Body of pancreas (tissue), 4 donors: ENCODE data around the gene OSBPL6.

Experiments
- POLR2A ChIP-seq, 3 donors: fragments of 450-650 bp; IDR thresholded peaks; one replicate each; pipeline ENCODE4 v1.6.1; 2016; ENCODE audit warnings: antibody characterized with exemption in 3 of 3, mild to moderate bottlenecking in 2 of 3
- TF ChIP-seq, protein P1 (sequence below), 7 experiments: fragments of 450-650 bp in 4 of 7; fragments of 200-600 bp in 3 of 7; sonication (generic) in 3 of 7; IDR thresholded peaks; one replicate each; pipeline ENCODE4 v1.5.1; 2016 to 2019; ENCODE audit warnings: antibody characterized with exemption in 7 of 7

DNA sequence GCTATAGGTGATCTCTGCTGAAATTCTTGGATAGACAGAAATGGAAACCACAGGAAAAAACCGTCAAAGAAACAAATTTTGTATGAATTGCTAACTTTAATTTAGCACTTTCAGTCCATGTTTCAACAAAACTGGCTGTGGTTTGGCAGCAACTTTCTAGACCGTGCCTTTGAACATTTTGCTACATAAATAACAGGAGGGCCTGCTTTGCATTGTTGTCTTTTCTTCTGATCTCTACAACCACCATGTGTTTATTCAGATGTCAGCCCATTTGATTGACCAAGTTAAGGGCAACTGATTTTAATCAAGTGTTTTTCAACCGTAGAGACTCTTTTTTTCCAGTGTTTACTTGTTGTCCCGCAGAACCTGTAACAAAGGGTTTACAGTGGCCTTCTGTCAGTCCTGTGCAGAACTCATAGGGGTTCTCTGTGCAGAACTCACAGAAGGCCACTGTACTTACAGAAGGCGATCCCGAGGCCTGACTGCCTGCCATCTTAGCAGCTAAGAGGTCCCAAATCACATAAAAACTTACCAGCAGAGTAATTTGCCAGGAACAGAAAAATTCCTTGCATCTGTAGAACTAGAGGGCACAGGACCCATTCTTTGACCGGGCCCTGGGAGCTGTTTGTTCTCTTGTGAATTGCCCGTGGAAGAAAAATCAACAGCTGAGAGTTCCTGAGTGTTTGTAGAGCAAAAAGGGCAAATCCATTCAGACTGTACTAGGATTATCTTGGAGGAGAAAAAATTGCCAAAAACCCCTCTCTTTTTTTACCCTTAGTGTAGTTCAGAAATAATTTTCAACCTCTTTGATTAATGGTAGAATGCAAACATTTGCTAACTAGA is 136.1 kb downstream of the OSBPL6 start:
- TF ChIP-seq, protein P1, sequence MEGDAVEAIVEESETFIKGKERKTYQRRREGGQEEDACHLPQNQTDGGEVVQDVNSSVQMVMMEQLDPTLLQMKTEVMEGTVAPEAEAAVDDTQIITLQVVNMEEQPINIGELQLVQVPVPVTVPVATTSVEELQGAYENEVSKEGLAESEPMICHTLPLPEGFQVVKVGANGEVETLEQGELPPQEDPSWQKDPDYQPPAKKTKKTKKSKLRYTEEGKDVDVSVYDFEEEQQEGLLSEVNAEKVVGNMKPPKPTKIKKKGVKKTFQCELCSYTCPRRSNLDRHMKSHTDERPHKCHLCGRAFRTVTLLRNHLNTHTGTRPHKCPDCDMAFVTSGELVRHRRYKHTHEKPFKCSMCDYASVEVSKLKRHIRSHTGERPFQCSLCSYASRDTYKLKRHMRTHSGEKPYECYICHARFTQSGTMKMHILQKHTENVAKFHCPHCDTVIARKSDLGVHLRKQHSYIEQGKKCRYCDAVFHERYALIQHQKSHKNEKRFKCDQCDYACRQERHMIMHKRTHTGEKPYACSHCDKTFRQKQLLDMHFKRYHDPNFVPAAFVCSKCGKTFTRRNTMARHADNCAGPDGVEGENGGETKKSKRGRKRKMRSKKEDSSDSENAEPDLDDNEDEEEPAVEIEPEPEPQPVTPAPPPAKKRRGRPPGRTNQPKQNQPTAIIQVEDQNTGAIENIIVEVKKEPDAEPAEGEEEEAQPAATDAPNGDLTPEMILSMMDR (IDR thresholded peaks at IDR 0.05) = no peak
- no peak for TF ChIP-seq POLR2A (IDR thresholded peaks at IDR 0.05)
